ENCODE results near the gene NCAPD3.

NCAPD3 gene

DNA sequence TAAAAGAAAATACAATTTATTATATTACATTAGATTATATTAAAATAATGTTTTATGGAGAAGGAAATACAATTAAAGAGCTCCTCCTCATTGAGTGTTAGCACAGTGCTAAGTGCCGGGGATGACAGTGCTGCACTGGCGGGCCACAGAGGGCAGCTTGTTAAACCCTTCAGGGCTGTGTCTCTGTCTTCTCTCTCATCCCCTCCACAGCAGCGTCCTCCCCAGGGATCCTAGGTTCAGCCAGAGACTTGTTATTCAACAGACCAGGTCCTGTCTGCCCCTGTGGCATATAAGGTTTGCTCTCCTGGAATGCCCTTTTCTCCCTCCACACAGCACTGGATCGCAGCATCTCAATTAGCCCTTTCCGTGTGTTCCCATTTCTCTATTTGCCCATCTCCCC lies 15.2 kb upstream of the NCAPD3 start:
- TF ChIP-seq, protein P1, sequence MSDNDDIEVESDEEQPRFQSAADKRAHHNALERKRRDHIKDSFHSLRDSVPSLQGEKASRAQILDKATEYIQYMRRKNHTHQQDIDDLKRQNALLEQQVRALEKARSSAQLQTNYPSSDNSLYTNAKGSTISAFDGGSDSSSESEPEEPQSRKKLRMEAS (IDR thresholded peaks at IDR 0.05) = no peak
- TF ChIP-seq TAF1 (IDR thresholded peaks at IDR 0.05; ENCODE audit: low read depth) (no peak), TEAD4 (IDR thresholded peaks at IDR 0.05) (no peak), YY1 (IDR thresholded peaks at IDR 0.05; ENCODE audit: low read depth) (no peak), EP300 (IDR thresholded peaks at IDR 0.05; ENCODE audit: borderline replicate concordance) (no peak), ZBTB7A (IDR thresholded peaks at IDR 0.05; ENCODE audit: low read depth) (no peak), CEBPB (IDR thresholded peaks at IDR 0.05) (no peak), EGR1 (IDR thresholded peaks at IDR 0.05) (no peak), FOXM1 (IDR thresholded peaks at IDR 0.05; ENCODE audit: borderline replicate concordance, low read depth) (no peak), RAD21 (IDR thresholded peaks at IDR 0.05; ENCODE audit: low read depth) (no peak), NFIC (IDR thresholded peaks at IDR 0.05) (no peak), TCF12 (IDR thresholded peaks at IDR 0.05; ENCODE audit: low read depth) (no peak), CREB1 (IDR thresholded peaks at IDR 0.05; ENCODE audit: low read depth) (no peak)
- TF ChIP-seq, protein P2, sequence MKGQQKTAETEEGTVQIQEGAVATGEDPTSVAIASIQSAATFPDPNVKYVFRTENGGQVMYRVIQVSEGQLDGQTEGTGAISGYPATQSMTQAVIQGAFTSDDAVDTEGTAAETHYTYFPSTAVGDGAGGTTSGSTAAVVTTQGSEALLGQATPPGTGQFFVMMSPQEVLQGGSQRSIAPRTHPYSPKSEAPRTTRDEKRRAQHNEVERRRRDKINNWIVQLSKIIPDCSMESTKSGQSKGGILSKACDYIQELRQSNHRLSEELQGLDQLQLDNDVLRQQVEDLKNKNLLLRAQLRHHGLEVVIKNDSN (IDR thresholded peaks at IDR 0.05) = no peak
- TF ChIP-seq, protein P3, sequence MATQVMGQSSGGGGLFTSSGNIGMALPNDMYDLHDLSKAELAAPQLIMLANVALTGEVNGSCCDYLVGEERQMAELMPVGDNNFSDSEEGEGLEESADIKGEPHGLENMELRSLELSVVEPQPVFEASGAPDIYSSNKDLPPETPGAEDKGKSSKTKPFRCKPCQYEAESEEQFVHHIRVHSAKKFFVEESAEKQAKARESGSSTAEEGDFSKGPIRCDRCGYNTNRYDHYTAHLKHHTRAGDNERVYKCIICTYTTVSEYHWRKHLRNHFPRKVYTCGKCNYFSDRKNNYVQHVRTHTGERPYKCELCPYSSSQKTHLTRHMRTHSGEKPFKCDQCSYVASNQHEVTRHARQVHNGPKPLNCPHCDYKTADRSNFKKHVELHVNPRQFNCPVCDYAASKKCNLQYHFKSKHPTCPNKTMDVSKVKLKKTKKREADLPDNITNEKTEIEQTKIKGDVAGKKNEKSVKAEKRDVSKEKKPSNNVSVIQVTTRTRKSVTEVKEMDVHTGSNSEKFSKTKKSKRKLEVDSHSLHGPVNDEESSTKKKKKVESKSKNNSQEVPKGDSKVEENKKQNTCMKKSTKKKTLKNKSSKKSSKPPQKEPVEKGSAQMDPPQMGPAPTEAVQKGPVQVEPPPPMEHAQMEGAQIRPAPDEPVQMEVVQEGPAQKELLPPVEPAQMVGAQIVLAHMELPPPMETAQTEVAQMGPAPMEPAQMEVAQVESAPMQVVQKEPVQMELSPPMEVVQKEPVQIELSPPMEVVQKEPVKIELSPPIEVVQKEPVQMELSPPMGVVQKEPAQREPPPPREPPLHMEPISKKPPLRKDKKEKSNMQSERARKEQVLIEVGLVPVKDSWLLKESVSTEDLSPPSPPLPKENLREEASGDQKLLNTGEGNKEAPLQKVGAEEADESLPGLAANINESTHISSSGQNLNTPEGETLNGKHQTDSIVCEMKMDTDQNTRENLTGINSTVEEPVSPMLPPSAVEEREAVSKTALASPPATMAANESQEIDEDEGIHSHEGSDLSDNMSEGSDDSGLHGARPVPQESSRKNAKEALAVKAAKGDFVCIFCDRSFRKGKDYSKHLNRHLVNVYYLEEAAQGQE (IDR thresholded peaks at IDR 0.05; ENCODE audit: low read depth) = no peak

DNA sequence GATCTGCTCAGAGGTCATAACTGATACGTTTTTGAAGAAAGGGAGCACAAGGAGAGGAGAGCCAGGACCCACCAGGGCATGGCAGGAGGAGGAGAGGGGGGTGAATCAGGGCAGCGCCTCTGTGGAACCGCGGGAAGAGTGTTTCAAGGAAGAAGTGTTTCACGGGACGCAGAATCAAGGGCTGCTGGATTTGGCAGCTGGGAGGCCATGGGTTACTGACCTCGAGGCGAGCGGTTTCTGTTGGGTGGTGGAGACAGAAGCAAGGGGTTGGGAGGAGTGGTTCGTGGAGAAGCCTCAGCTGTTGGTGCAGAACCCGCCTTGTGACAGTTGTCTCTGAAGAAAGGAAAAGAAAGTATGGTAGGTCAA lies 13.8 kb upstream of the NCAPD3 start:
- TF ChIP-seq EGR1 (IDR thresholded peaks at IDR 0.05) (no peak), NFIC (IDR thresholded peaks at IDR 0.05) (no peak), CEBPB (IDR thresholded peaks at IDR 0.05) (no peak), CREB1 (IDR thresholded peaks at IDR 0.05; ENCODE audit: low read depth) (no peak), TCF12 (IDR thresholded peaks at IDR 0.05; ENCODE audit: low read depth) (no peak), ZBTB7A (IDR thresholded peaks at IDR 0.05; ENCODE audit: low read depth) (no peak), EP300 (IDR thresholded peaks at IDR 0.05; ENCODE audit: borderline replicate concordance) (no peak), YY1 (IDR thresholded peaks at IDR 0.05; ENCODE audit: low read depth) (no peak)
- TF ChIP-seq, protein P2 (IDR thresholded peaks at IDR 0.05) = no peak
- TF ChIP-seq, protein P3 (IDR thresholded peaks at IDR 0.05; ENCODE audit: low read depth) = no peak
- TF ChIP-seq, protein P1 (IDR thresholded peaks at IDR 0.05) = no peak

DNA sequence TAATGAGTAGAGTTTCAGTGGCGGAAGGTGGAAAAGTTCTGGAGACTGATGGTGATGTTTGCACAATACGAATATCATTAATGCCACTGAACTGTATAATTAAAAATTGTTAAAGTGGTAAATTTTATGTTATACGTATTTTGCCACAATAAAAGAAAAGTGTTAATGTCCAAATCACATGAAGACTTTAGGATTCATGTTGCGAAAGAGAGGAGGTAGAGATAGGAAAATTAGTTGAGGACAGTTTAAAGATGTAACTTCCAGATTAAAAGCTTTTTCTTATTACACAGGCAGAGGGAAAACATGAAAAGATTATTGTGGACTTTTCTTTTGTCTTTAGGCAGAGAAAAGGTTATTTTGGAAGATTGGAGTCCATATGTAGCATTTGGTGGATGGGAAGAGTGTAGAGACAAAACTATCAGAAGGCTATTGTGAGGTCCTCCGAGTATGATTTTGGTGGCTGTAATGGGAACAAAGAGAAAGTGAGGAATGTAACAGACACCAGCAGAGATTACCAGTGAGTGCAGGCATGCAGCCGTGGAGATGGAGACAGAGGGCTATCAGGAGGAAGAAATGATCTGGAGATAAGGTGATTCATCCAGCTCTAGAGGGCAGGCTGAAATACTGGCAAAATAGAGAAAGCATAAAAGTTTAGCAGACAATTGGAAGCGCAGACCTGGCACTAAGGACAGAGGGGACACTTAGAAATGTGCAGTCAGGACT lies 13.2 kb upstream of the NCAPD3 start:
- TF ChIP-seq NFIC (IDR thresholded peaks at IDR 0.05) (no peak), FOXM1 (IDR thresholded peaks at IDR 0.05; ENCODE audit: borderline replicate concordance, low read depth) (no peak), CEBPB (IDR thresholded peaks at IDR 0.05) (no peak), CREB1 (IDR thresholded peaks at IDR 0.05; ENCODE audit: low read depth) (no peak), ZBTB7A (IDR thresholded peaks at IDR 0.05; ENCODE audit: low read depth) (no peak), RAD21 (IDR thresholded peaks at IDR 0.05; ENCODE audit: low read depth) (no peak), EP300 (IDR thresholded peaks at IDR 0.05; ENCODE audit: borderline replicate concordance) (no peak), TAF1 (IDR thresholded peaks at IDR 0.05; ENCODE audit: low read depth) (no peak), TCF12 (IDR thresholded peaks at IDR 0.05; ENCODE audit: low read depth) (no peak), YY1 (IDR thresholded peaks at IDR 0.05; ENCODE audit: low read depth) (no peak)
- TF ChIP-seq, protein P3 (IDR thresholded peaks at IDR 0.05; ENCODE audit: low read depth) = no peak
- TF ChIP-seq, protein P1 (IDR thresholded peaks at IDR 0.05) = no peak
- TF ChIP-seq, protein P2 (IDR thresholded peaks at IDR 0.05) = no peak

All from Ishikawa (cell line).